Caco-2 (cell line): Measurements from ENCODE around the gene RND2. TPM values are rescaled to one million over a fixed set of nuclear protein-coding genes. Genes with fewer than 3 reads are reported as not detected.

Experiments
- BruUV-seq: library from RNA; stranded (reverse); fragments of 400-500 nt; replicated peaks from 2 replicates; lab custom pipeline; 2021; lab: Mats Ljungman, UMichigan
- CTCF ChIA-PET: fragments of 300-600 bp; sonication (Branson Sonifier 250); formaldehyde crosslinking; loops from one replicate; lab custom pipeline; 2022; ENCODE audit warnings: antibody characterized with exemption; lab: Charles Lee
- POLR2A ChIA-PET: fragments of 300-600 bp; sonication (Branson Sonifier 250); formaldehyde crosslinking; loops from one replicate; lab custom pipeline; 2022; ENCODE audit warnings: antibody characterized with exemption; lab: Charles Lee
- DNase-seq, 2 experiments: peaks; one replicate each; pipeline versions ENCODE4 v3.0.0 to v3.0.0-alpha.2; 2020 to 2022
- H3K27me3 ChIP-seq: replicated peaks from 2 replicates; pipeline ENCODE4 v1.6.0; 2011; ENCODE audit warnings: low read length; ENCODE audit not compliant: control insufficient read depth, insufficient read depth
- H3K36me3 ChIP-seq: 2 replicates; pipeline ENCODE4 v1.5.1; 2011; ENCODE audit warnings: low read length; ENCODE audit not compliant: control insufficient read depth, insufficient read depth
- H3K4me1 ChIP-seq: fragments of 250-450 bp; sonication (Bioruptor Pico); 2 replicates; pipeline ENCODE4 v1.5.1; 2020; ENCODE audit warnings: mild to moderate bottlenecking
- H3K4me3 ChIP-seq: 2 replicates; pipeline ENCODE4 v1.5.1; 2011; ENCODE audit warnings: low read depth, mild to moderate bottlenecking, control low read depth, low read length
- H3K9me3 ChIP-seq: fragments of 250-450 bp; sonication (Bioruptor Pico); 2 replicates; pipeline ENCODE4 v1.5.1; 2020; ENCODE audit warnings: mild to moderate bottlenecking, moderate library complexity
- H3K27ac Mint-ChIP-seq: one replicate; pipeline ENCODE4 v1.8.0; 2022; ENCODE audit warnings: mixed read lengths; ENCODE audit not compliant: unreplicated experiment
- H3K27me3 Mint-ChIP-seq: one replicate; pipeline ENCODE4 v1.8.0; 2022; ENCODE audit warnings: mixed read lengths; ENCODE audit not compliant: insufficient read depth, unreplicated experiment
- H3K36me3 Mint-ChIP-seq: one replicate; pipeline ENCODE4 v1.8.0; 2022; ENCODE audit warnings: mild to moderate bottlenecking, mixed read lengths; ENCODE audit not compliant: insufficient read depth, unreplicated experiment
- H3K4me1 Mint-ChIP-seq: one replicate; pipeline ENCODE4 v1.8.0; 2022; ENCODE audit warnings: low read depth, mixed read lengths; ENCODE audit not compliant: unreplicated experiment
- H3K4me3 Mint-ChIP-seq: one replicate; pipeline ENCODE4 v1.8.0; 2022; ENCODE audit warnings: mild to moderate bottlenecking, moderate library complexity, mixed read lengths; ENCODE audit not compliant: unreplicated experiment
- H3K9me3 Mint-ChIP-seq: one replicate; pipeline ENCODE4 v1.8.0; 2022; ENCODE audit warnings: mixed read lengths; ENCODE audit not compliant: unreplicated experiment
- CTCF ChIP-seq, 2 experiments: fragments of 200-600 bp in 1 of 2; IDR thresholded peaks; 1 replicate in 1 of 2; 2 replicates in 1 of 2; pipeline versions ENCODE4 v1.5.1 to v1.8.0; 2011 to 2022; ENCODE audit warnings: antibody characterized with exemption in 1 of 2, control low read depth in 1 of 2, inconsistent platforms in 1 of 2, low read depth in 1 of 2, low read length in 1 of 2, mild to moderate bottlenecking in 1 of 2, moderate library complexity in 1 of 2; ENCODE audit not compliant: insufficient read depth in 1 of 2, severe bottlenecking in 1 of 2, unreplicated experiment in 1 of 2
- intact Hi-C: fragments of 100-400 bp; cut with micrococcal nuclease; formaldehyde crosslinking; loops from one replicate; pipeline ENCODE4 v1.10.0; 2022; ENCODE audit not compliant: unreplicated experiment
- total RNA-seq: library from RNA; stranded (reverse); gene quantifications from 2 replicates; pipeline ENCODE4 v1.2.3, GENCODE V29; 2022

RND2 gene
- total RNA-seq, 1 experiment from 2014 or later = 1.2 TPM

- Histone ChIP-seq H3K4me3 (no peak overlapping the region), H3K4me1 (no peaks in the 10 kb centered on the region), H3K27me3 (no peaks in the 10 kb centered on the region), H3K36me3 (peaks cover 11% of the 10 kb centered on the region), H3K9me3 (no peaks in the 10 kb centered on the region)
- ChIA-PET POLR2A (interaction anchor here (0.6 kb wide), 1 partner anchor 9 kb away, joined by 3 read pairs; the partner anchor contains the start of gene RPL27), CTCF (no interaction called here)
- Mint-ChIP-seq H3K27ac (no peak overlapping the region), H3K4me1 (no peaks in the 10 kb centered on the region), H3K36me3 (peaks cover 80% of the 10 kb centered on the region), H3K27me3 (no peaks in the 10 kb centered on the region), H3K9me3 (no peaks in the 10 kb centered on the region), H3K4me3 (no peak overlapping the region)
- no peak for TF ChIP-seq CTCF (IDR thresholded peaks at IDR 0.05; ENCODE audit: insufficient read depth in 1 of 2, low read depth in 1 of 2, low read length in 1 of 2, severe bottlenecking in 1 of 2, unreplicated experiment in 1 of 2)
- intact Hi-C loops = no loop called here
- BruUV-seq = no TSS peak
- no peak for DNase-seq
Observed at GRCh38 chr17:42989141-42989540, 35.9 kb upstream of the RND2 start.

GRCh38 chr17:42989726-42990652 lies 35.0 kb upstream of the RND2 start:
- DNase-seq = no peak
- Mint-ChIP-seq H3K4me3 (no peak overlapping the region), H3K27ac (no peak overlapping the region), H3K27me3 (no peaks in the 10 kb centered on the region), H3K9me3 (no peaks in the 10 kb centered on the region), H3K4me1 (peaks cover under 1% of the 10 kb centered on the region), H3K36me3 (peaks cover 82% of the 10 kb centered on the region)
- no TSS peak for BruUV-seq
- no peaks in the 10 kb centered on the region for H3K27me3 ChIP-seq
- no peak overlapping the region for H3K4me3 ChIP-seq
- H3K36me3 ChIP-seq = peaks cover 11% of the 10 kb centered on the region
- ChIA-PET POLR2A (interaction anchor here (0.6 kb wide), 1 partner anchor 8 kb away, joined by 3 read pairs; the partner anchor contains the start of gene RPL27), CTCF (no interaction called here)
- no peaks in the 10 kb centered on the region for H3K9me3 ChIP-seq
- no peaks in the 10 kb centered on the region for H3K4me1 ChIP-seq
- intact Hi-C loops = no loop called here
- TF ChIP-seq CTCF (IDR thresholded peaks at IDR 0.05; ENCODE audit: insufficient read depth in 1 of 2, low read depth in 1 of 2, low read length in 1 of 2, severe bottlenecking in 1 of 2, unreplicated experiment in 1 of 2) = no peak

GRCh38 chr17:42991471-42991870 lies 33.6 kb upstream of the RND2 start:
- no peak for DNase-seq
- BruUV-seq = no TSS peak
- Histone ChIP-seq H3K4me1 (no peaks in the 10 kb centered on the region), H3K4me3 (no peak overlapping the region), H3K9me3 (no peaks in the 10 kb centered on the region), H3K36me3 (peaks cover 11% of the 10 kb centered on the region), H3K27me3 (no peaks in the 10 kb centered on the region)
- intact Hi-C loops = no loop called here
- POLR2A ChIA-PET = no interaction called here
- H3K4me3 Mint-ChIP-seq = no peak overlapping the region
- H3K27me3 Mint-ChIP-seq = no peaks in the 10 kb centered on the region
- CTCF ChIA-PET = no interaction called here
- TF ChIP-seq CTCF (IDR thresholded peaks at IDR 0.05; ENCODE audit: insufficient read depth in 1 of 2, low read depth in 1 of 2, low read length in 1 of 2, severe bottlenecking in 1 of 2, unreplicated experiment in 1 of 2) = no peak
- H3K4me1 Mint-ChIP-seq = peaks cover 6% of the 10 kb centered on the region
- no peak overlapping the region for H3K27ac Mint-ChIP-seq
- no peaks in the 10 kb centered on the region for H3K9me3 Mint-ChIP-seq
- H3K36me3 Mint-ChIP-seq = peaks cover 75% of the 10 kb centered on the region
